H1 (cell line): Measurements from ENCODE around the gene ZC3H14. TPM values are rescaled to one million over a fixed set of nuclear protein-coding genes. Genes with fewer than 3 reads are reported as not detected.

Experiments
- ATF2 ChIP-seq: IDR thresholded peaks from 2 replicates; pipeline ENCODE4 v1.6.1; 2012; ENCODE audit warnings: low read length, inconsistent platforms
- BACH1 ChIP-seq: IDR thresholded peaks from 2 replicates; pipeline ENCODE4 v1.6.1; 2012; ENCODE audit warnings: low read length, improper control_type of control experiment
- CREB1 ChIP-seq: IDR thresholded peaks from 2 replicates; pipeline ENCODE4 v1.6.1; 2012; ENCODE audit warnings: inconsistent platforms
- EGR1 ChIP-seq: IDR thresholded peaks from 2 replicates; pipeline ENCODE4 v1.6.1; 2011; ENCODE audit warnings: low read depth, low read length, borderline replicate concordance
- HDAC2 ChIP-seq, 2 experiments: fragments of 300-600 bp in 1 of 2; sonication (generic) in 1 of 2; IDR thresholded peaks; 2 replicates each; pipeline ENCODE4 v1.6.1; 2011 to 2012; ENCODE audit warnings: low read depth in 2 of 2, low read length in 2 of 2, mild to moderate bottlenecking in 2 of 2, moderate library complexity in 2 of 2, borderline replicate concordance in 1 of 2, inconsistent platforms in 1 of 2
- RAD21 ChIP-seq, 2 experiments: IDR thresholded peaks in 1 of 2; conservative IDR thresholded peaks in 1 of 2; 2 replicates each; pipeline ENCODE4 v1.6.1; 2011; ENCODE audit warnings: low read depth in 2 of 2, low read length in 2 of 2, improper control_type of control experiment in 1 of 2, inconsistent platforms in 1 of 2, mild to moderate bottlenecking in 1 of 2, moderate library complexity in 1 of 2
- RBBP5 ChIP-seq: IDR thresholded peaks from 2 replicates; pipeline ENCODE4 v1.7.1; 2012; ENCODE audit warnings: low read depth, mild to moderate bottlenecking, inconsistent platforms, low read length, moderate library complexity, borderline replicate concordance
- SIX5 ChIP-seq: IDR thresholded peaks from 2 replicates; pipeline ENCODE4 v1.6.1; 2011; ENCODE audit warnings: mild to moderate bottlenecking, low read depth, low read length
- TEAD4 ChIP-seq: IDR thresholded peaks from 2 replicates; pipeline ENCODE4 v1.6.1; 2012; ENCODE audit warnings: low read depth, low read length, inconsistent platforms, mixed read lengths
- polyA plus RNA-seq, 7 experiments: library from polyadenylated mRNA; depleted of rRNA in 3 of 7; stranded (reverse) in 5 of 7; unstranded in 2 of 7; fragments of >200 nt in 5 of 7; fragments of 200-250 nt in 2 of 7; gene quantifications; 1 replicate in 5 of 7; 2 replicates in 1 of 7; 4 replicates in 1 of 7; pipeline versions ENCODE4 v1.2.1 to v1.2.3, GENCODE V29; 2011 to 2013; ENCODE audit warnings: missing spikeins in 2 of 7, mixed read lengths in 2 of 7
- total RNA-seq: library from RNA; stranded (reverse); fragmentation: NEBNext Ultra II Directional; extraction: Animal tissue kit (Norgen Biotek cat#: 25700); gene quantifications from 2 replicates; pipeline ENCODE4 v1.2.1, GENCODE V29; 2021
- TF ChIP-seq, protein P1 (sequence below): IDR thresholded peaks from 2 replicates; pipeline ENCODE4 v1.6.1; 2011; ENCODE audit warnings: low read depth, mild to moderate bottlenecking, low read length; ENCODE audit not compliant: insufficient read depth

Gene ZC3H14
- total and polyA plus RNA-seq, 2 of the 8 experiments (the other 6 are each of a cell fraction or from before 2014, with no cell fraction given) = 86.0 to 99.1 TPM

DNA sequence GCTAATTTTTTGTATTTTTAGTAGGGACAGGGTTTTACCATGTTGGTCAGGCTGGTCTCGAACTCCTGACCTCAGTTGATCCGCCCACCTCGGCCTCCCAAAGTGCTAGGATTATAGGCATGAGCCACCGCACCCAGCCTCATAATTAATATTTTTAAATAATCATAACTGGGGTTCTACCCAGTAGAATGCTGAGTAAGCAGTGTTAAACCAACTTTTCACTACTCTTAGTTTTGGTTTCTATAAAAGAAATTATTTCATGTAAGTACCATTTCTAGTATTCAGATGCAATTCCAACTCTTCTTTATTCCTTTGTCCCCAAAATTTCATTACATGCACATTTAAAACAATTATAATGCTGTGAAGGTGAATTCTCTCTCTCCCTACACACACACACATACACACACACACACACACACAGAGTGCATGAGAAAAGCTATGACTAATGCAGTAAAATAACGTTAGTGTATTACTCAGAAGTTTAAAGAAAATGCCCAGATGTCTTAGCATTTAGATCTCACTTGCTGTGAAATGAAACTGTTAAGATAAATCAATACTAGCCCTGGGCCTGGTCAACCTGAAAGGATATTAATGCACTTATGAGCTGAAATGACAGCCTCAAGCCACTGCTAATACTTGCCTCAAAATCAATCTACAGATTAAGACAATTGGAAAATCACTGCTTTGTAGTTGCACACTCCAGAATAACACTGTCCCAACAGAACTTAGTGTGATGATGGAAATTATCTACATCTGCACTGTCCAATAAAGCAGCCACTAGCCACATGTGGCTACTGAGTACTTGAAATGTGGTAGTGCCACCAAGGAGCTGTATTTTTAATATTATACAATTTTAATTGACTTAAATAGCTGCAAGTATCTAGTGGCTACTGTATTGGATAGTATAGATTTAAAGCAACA lies 44.0 kb upstream of the ZC3H14 start (continued):
- no peak for TF ChIP-seq ATF2
- TF ChIP-seq EGR1 = no peak
- no peak for TF ChIP-seq BACH1
- TF ChIP-seq, protein P1, sequence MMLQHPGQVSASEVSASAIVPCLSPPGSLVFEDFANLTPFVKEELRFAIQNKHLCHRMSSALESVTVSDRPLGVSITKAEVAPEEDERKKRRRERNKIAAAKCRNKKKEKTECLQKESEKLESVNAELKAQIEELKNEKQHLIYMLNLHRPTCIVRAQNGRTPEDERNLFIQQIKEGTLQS = no peak
- TF ChIP-seq SIX5 = no peak
- TF ChIP-seq TEAD4 = no peak
- no peak for TF ChIP-seq RAD21 (IDR thresholded peaks at IDR 0.05 in 1 of 2, conservative IDR thresholded peaks at IDR 0.05 in 1 of 2; ENCODE audit: low read depth in 2 of 2, low read length in 2 of 2)
- no peak for TF ChIP-seq HDAC2 (IDR thresholded peaks at IDR 0.05; ENCODE audit: borderline replicate concordance in 1 of 2, low read depth in 2 of 2, low read length in 2 of 2)
- no peak for TF ChIP-seq CREB1
- no peak for TF ChIP-seq RBBP5
